GM20000 (cell line): ENCODE measurements around the gene KRTAP9-8.
"Not testable (repeated sequence)": the region's sequence is repeated elsewhere in the genome, so short reads cannot be mapped to it uniquely, and the experiment has no call there.

Experiments used
- DNase-seq: peaks from one replicate; pipeline ENCODE4 v3.0.0; 2012; ENCODE audit warnings: low spot score
- CTCF ChIP-seq: IDR thresholded peaks from 2 replicates; pipeline ENCODE4 v1.5.1; 2012; ENCODE audit warnings: mild to moderate bottlenecking, control low read depth; ENCODE audit errors: extremely low read depth, missing control alignments

Gene KRTAP9-8

GRCh38 chr17:41237949-41238437, at the start of gene KRTAP9-8:
TSS of gene KRTAP9-8 (plus strand) at chr17:41237999. CDS start at chr17:41238052, 53 bp downstream.
- DNase-seq: not testable (repeated sequence)

GRCh38 chr17:41189837-41190318, 47.9 kb upstream of the KRTAP9-8 start, which contains the start of gene KRTAP9-1:
TSS of gene KRTAP9-1 (plus strand) at chr17:41189887. CDS start at chr17:41189887, 0 bp downstream.
- DNase-seq: not testable (repeated sequence)

- no peak for TF ChIP-seq CTCF
- DNase-seq: no peak
Measured at GRCh38 chr17:41190328-41190727, 47.5 kb upstream of the KRTAP9-8 start.

GRCh38 chr17:41196068-41196467, 41.7 kb upstream of the KRTAP9-8 start:
- peak; percentile 12 for DNase-seq
- no peak for TF ChIP-seq CTCF

- no peak for DNase-seq
- TF ChIP-seq CTCF: no peak
Measured at GRCh38 chr17:41199421-41200078, 38.2 kb upstream of the KRTAP9-8 start.

GRCh38 chr17:41211845-41212466, 25.8 kb upstream of the KRTAP9-8 start:
- no peak for DNase-seq
- no peak for TF ChIP-seq CTCF

GRCh38 chr17:41212524-41213169, 25.2 kb upstream of the KRTAP9-8 start:
- no peak for TF ChIP-seq CTCF
- no peak for DNase-seq

GRCh38 chr17:41215681-41216080, 22.1 kb upstream of the KRTAP9-8 start:
- no peak for TF ChIP-seq CTCF
- no peak for DNase-seq
